ENCODE data around the gene MID1.

Gene MID1

DNA sequence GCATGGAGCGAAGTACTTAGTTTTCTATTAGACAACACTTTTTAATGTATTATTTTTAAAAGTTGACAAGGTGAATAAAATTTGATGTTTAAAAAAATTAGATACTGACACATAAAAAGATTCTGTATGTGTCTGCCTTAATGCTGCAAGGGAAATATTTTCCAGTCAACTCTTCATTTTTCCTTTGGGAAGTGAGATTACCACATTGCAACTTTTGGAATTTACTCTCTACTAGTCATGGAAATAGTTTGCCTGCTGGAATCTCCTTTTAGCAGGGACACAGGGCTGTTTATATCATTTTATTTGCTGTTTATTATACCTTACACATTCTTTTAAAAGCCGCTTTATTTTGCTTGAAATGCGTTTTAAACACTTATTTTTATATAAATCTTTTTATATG lies 135.1 kb downstream of the MID1 start:
- DNase-seq (ENCODE audit: low spot score): no peak

DNA sequence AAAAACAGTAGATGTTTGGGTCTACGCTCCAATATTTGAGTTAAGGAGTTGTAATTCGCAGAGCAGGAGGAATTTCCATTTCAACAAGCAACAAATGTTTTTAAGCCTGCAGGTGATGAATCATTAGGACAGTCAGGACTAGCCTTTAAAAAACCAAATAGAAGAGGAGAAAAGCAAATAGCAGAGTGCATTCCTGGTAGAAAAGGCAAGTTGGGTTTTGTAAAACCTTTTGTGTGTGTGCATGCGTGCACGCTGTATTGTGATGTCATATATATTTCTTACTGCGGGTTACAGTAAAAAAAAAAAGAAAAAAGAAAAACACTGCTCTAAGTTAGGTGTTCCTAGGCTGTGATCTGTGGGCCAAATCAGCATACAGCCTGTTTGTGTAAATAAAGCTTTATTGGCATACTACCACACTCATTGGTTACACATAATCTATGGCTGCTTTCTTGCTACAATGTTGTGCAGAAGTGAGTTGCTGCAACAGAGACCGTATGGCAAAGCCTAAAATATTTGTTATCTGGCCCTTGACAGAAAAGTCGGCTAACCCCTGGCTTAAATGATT lies 135.6 kb downstream of the MID1 start:
- no peak for DNase-seq (ENCODE audit: low spot score)

DNA sequence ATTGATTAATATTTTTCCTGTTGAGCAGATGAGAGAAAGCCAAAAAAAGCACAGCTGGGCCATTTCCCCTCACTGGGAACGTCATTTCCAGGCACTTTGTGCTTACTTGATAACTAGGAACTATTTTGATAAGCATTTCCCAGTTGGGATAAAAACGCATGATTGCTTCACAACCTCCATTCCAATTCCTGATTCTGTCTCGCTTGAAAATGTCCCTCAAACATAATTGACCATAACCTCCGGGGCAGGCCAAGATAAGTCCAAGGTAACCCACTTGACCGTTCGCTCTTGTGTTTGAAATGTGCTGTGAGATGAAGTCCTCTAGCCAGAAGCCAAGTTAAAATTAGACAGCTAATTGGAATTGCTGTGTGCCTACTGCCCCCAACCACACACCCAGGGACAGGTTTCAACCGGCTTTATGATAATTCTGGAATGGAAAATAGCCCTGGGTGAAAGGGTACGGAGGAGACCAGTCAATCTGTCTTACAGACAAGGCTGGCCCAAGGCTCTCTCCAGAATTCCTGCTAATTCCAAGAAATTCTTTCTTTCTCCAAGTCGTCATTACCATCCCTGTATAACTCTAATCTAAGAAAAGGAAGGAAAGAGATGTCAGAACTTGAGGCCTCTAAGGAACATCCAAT lies 137.1 kb downstream of the MID1 start:
- no peak for DNase-seq (ENCODE audit: low spot score)

- no peak for DNase-seq (ENCODE audit: low spot score)
Observed at GRCh38 chrX:10482708-10483107, 137.7 kb downstream of the MID1 start.

DNA sequence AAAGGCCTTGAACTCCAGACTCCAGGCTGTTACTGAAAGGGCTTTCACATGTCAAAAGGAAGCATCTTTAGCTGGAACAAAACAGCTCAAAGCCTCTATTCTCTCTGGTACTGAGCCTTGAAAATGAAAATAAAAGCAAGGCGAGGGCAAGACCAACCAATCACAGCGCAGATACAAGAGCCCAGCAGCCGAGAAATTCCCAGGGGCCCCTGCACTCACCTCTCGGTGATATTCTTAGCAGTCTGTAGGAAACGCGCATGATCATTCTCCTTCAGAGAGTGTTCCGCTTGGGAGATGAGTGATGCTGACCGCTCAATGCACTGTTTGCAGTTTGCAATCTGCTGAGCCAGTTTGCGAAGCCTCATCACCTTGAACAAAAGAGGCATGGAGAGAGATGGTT lies 138.1 kb downstream of the MID1 start:
- peak; percentile 31 for DNase-seq (ENCODE audit: low spot score)

- DNase-seq (ENCODE audit: low spot score): no peak
Observed at GRCh38 chrX:10480861-10481260, 139.5 kb downstream of the MID1 start.

DNA sequence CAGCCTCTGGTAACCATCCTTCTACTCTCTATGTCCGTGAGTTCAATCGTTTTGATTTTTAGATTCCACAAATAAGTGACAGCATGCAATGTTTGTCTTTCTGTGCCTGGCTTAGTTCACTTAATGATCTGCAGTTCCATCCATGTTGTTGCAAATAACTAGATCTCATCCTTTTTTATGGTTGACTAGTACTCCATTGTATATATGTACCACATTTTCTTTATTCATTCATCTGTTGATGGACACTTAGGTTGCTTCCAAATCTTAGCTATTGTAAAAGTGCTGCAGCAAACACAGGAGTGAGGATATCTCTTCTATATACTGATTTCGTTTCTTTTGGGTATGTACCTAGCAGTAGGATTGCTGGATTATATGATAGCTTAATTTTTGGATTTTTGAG lies 140.9 kb downstream of the MID1 start:
- DNase-seq (ENCODE audit: low spot score): no peak

- DNase-seq (ENCODE audit: low spot score): no peak
Observed at GRCh38 chrX:10477525-10477924, 142.9 kb downstream of the MID1 start.

- no peak for DNase-seq (ENCODE audit: low spot score)
Observed at GRCh38 chrX:10474913-10475568, 145.3 kb downstream of the MID1 start.

DNA sequence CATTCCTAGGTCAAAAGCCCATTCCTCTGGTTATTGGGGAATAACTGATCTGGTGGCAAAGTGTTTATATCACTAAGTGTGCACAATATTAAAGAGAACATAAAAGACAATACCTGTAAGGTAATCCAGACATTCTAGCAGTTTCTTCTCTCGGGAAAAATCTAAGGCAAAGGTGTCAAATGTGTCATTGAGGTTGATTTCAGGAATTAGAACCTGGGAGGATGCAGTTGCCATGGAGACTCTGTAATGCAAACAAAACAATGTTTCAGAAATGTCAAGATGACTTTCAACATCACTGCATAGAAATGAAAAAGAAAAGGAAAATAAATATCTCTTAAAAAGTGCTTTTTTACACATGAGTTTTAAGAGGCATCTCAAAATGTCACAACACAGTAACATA lies 145.9 kb downstream of the MID1 start:
- DNase-seq (ENCODE audit: low spot score): no peak

- DNase-seq (ENCODE audit: low spot score): no peak
Observed at GRCh38 chrX:10471418-10471817, 149.0 kb downstream of the MID1 start.

GRCh38 chrX:10470009-10470408 lies 150.4 kb downstream of the MID1 start:
- DNase-seq (ENCODE audit: low spot score): no peak

GRCh38 chrX:10467793-10468192 lies 152.6 kb downstream of the MID1 start:
- no peak for DNase-seq (ENCODE audit: low spot score)

GRCh38 chrX:10465254-10465653 lies 155.1 kb downstream of the MID1 start:
- DNase-seq (ENCODE audit: low spot score): no peak

GRCh38 chrX:10457092-10457491 lies 163.3 kb downstream of the MID1 start:
- DNase-seq (ENCODE audit: low spot score): no peak

- DNase-seq (ENCODE audit: low spot score): no peak
Observed at GRCh38 chrX:10453945-10454344, 166.4 kb downstream of the MID1 start.

GRCh38 chrX:10450959-10451355 lies 169.4 kb downstream of the MID1 start:
- DNase-seq (ENCODE audit: low spot score): no peak

DNA sequence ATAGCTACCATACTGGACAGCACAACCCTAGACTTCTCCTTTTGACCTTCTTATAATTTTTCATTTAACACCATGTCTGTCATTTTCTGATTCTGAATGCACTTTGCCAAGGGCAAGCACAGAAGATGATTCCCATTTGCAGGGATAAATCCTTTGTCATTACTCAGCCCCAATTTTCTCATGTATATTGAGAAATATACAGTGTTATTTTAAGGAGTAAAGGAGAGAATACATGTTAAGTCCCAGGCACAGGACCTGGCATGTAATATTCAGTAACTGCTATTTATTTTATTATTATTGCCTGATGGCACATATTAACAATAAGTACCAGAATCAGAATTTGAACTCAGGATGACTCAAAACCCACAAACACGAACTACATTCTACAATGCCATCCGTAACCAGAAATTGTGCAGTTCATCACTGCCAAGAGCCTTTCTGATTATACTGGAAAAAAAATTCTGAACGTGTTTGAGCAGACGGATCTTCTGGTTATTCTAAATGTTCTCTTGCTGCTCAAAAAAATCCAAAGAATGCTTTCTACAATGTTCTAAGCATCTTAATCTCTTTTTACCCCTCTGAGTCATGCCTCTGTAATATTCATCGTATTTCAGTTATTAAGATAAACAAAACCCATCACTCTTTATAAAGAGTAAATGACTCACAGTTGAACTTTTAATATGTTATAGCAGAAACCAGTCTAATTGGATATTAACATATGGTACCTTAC lies 170.0 kb downstream of the MID1 start:
- DNase-seq (ENCODE audit: low spot score): no peak

- no peak for DNase-seq (ENCODE audit: low spot score)
Observed at GRCh38 chrX:10447564-10448214, 172.7 kb downstream of the MID1 start.

- no peak for DNase-seq (ENCODE audit: low spot score)
Observed at GRCh38 chrX:10444204-10444603, 176.2 kb downstream of the MID1 start.

DNA sequence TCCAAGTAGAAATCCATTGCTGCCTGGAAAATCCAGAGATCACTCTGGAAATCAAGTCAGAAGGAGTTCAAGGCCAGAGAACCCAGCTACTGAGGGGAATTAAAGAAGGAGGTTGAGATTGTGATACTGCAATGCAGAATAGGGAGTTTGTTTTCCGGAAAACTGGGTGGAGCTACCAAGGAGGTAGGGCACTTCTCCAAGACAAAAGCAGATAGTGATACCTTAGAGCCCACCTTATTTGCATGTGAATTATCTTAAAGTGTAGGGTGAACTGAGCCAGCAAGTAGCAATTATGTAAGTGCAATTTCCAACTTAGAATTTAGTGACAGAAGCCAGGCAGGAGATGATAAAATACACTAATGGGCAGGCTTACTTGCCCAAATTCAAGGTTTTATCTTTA lies 178.9 kb downstream of the MID1 start:
- DNase-seq (ENCODE audit: low spot score): no peak

DNA sequence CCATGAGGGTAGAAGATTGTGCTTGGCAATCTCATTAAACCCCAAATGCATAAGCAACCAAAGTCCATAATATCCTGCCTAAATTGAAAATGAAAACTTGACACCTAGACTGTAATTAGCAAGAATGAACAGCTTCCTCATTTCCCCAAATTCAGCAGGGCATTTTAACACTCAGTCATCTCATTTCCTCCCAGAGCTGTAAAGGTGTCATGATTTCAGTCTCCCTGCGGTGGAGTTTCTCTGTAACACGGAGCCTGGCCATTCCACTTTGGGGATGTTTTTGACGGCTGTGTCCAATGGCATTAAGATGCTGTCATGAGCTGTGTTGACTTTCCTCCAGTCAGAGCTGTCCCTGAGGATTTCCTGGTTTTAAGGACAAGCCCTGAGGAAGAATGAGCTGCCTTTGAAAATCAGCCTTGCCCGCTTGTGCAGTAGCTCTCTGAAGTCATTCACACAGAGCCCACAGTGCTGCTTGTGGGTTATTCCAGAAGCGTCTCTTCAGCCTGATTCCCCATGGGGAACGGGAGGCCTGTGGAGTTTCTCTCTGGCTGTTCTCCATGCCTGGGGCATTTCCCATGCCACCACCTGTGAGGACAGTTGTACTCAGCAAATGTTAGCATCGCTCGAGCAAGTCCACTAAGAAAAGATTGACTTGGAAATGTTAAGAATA lies 187.0 kb downstream of the MID1 start:
- no peak for DNase-seq (ENCODE audit: low spot score)

Data from pons (tissue), 1 donor.